SU-DHL-6 (cell line): ENCODE results near the gene FHOD1.

Source experiments
- H2AFZ ChIP-seq: fragments of 200-600 bp; sonication (generic); 2 replicates; pipeline ENCODE4 v1.6.1; 2014; ENCODE audit warnings: low read depth, mild to moderate bottlenecking, moderate library complexity, mixed read lengths, antibody characterized with exemption, low read length; ENCODE audit not compliant: severe bottlenecking
- H3F3A ChIP-seq: fragments of 200-600 bp; shearing (Covaris generic); 2 replicates; pipeline ENCODE4 v1.6.0; 2016; ENCODE audit warnings: antibody characterized with exemption, mild to moderate bottlenecking; ENCODE audit not compliant: insufficient read depth
- H3K27ac ChIP-seq: fragments of 200-600 bp; sonication (generic); 2 replicates; pipeline ENCODE4 v1.5.1; 2016; ENCODE audit warnings: low read depth, mild to moderate bottlenecking, low read length, moderate library complexity, mixed read lengths
- H3K27me3 ChIP-seq: fragments of 200-600 bp; sonication (generic), shearing (Covaris generic); 2 replicates; pipeline ENCODE4 v1.6.0; 2014; ENCODE audit warnings: mild to moderate bottlenecking, low read length
- H3K36me3 ChIP-seq: fragments of 200-600 bp; sonication (generic); 2 replicates; pipeline ENCODE4 v1.6.1; 2014; ENCODE audit warnings: mild to moderate bottlenecking, low read length, mixed read lengths
- H3K4me2 ChIP-seq: fragments of 300-600, 200-600 bp; shearing (Covaris generic), sonication (generic); 2 replicates; pipeline ENCODE4 v1.6.0; 2014; ENCODE audit warnings: low read length, low read depth, mild to moderate bottlenecking; ENCODE audit not compliant: poor library complexity, severe bottlenecking
- H3K4me3 ChIP-seq: fragments of 200-600 bp; sonication (generic); 2 replicates; pipeline ENCODE4 v1.5.1; 2014; ENCODE audit warnings: antibody characterized with exemption, low read length, mild to moderate bottlenecking, mixed read lengths; ENCODE audit not compliant: insufficient read depth, poor library complexity, severe bottlenecking
- H3K79me2 ChIP-seq: fragments of 200-600 bp; sonication (generic); 2 replicates; pipeline ENCODE4 v1.6.1; 2014; ENCODE audit warnings: mild to moderate bottlenecking, low read length, moderate library complexity; ENCODE audit not compliant: insufficient read depth
- H3K9ac ChIP-seq: fragments of 200-600 bp; sonication (generic); 2 replicates; pipeline ENCODE4 v1.7.0; 2014; ENCODE audit warnings: mild to moderate bottlenecking, low read length
- H3K9me2 ChIP-seq: fragments of 200-600 bp; sonication (generic); replicated peaks from 2 replicates; pipeline ENCODE4 v1.6.1; 2014; ENCODE audit warnings: low read length; ENCODE audit not compliant: insufficient read depth
- H3K9me3 ChIP-seq: fragments of 200-600 bp; sonication (generic); 2 replicates; pipeline ENCODE4 v1.6.1; 2014; ENCODE audit warnings: low read length, mixed read lengths; ENCODE audit not compliant: insufficient read depth
- H4K20me1 ChIP-seq: fragments of 200-600 bp; sonication (generic); 2 replicates; pipeline ENCODE4 v1.6.1; 2014; ENCODE audit warnings: low read depth, mild to moderate bottlenecking, antibody characterized with exemption, low read length, moderate library complexity, mixed read lengths
- EZH2phosphoT487 ChIP-seq: fragments of 200-600 bp; sonication (generic), shearing (Covaris generic); conservative IDR thresholded peaks from 2 replicates; pipeline ENCODE4 v1.6.1; 2018; ENCODE audit warnings: mild to moderate bottlenecking, antibody characterized with exemption, low read length, moderate library complexity, mixed read lengths
- TF ChIP-seq, protein P1 (sequence below): fragments of 200-600 bp; sonication (generic); IDR thresholded peaks from one replicate; pipeline ENCODE4 v1.5.1; 2017; ENCODE audit warnings: antibody characterized with exemption, mild to moderate bottlenecking, low read length, moderate library complexity; ENCODE audit not compliant: insufficient read depth, poor library complexity, severe bottlenecking

FHOD1 gene

DNA sequence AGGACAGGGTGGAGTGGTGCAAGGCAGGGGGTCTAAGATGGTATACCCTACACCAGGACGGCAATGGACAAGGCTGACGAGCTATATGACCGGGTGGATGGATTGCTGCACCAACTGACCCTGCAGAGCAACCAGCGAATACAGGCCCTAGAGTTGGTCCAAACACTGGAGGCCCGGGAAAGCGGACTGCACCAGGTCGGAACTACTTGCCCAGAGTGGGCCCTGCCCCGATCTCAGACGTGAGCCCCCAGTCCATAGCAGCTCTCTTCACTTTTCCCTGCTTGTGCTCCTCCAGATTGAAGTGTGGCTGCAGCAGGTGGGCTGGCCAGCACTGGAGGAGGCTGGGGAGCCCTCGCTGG, 35.1 kb upstream of the FHOD1 start:
- Histone ChIP-seq H3K4me2 (no peak overlapping the region), H2AFZ (no peak overlapping the region), H3K36me3 (no peaks in the 10 kb centered on the region)

GRCh38 chr16:67281536-67282446, 34.5 kb upstream of the FHOD1 start:
- Histone ChIP-seq H3K9me2 (no peaks in the 10 kb centered on the region), H3F3A (no peaks in the 10 kb centered on the region), H3K27ac (no peak overlapping the region), H3K9ac (no peak overlapping the region), H3K4me3 (no peak overlapping the region), H3K79me2 (no peaks in the 10 kb centered on the region), H4K20me1 (no peaks in the 10 kb centered on the region), H2AFZ (no peak overlapping the region), H3K27me3 (no peaks in the 10 kb centered on the region), H3K9me3 (no peaks in the 10 kb centered on the region), H3K4me2 (no peak overlapping the region), H3K36me3 (no peaks in the 10 kb centered on the region)
- TF ChIP-seq EZH2phosphoT487 = no peak
- TF ChIP-seq, protein P1, sequence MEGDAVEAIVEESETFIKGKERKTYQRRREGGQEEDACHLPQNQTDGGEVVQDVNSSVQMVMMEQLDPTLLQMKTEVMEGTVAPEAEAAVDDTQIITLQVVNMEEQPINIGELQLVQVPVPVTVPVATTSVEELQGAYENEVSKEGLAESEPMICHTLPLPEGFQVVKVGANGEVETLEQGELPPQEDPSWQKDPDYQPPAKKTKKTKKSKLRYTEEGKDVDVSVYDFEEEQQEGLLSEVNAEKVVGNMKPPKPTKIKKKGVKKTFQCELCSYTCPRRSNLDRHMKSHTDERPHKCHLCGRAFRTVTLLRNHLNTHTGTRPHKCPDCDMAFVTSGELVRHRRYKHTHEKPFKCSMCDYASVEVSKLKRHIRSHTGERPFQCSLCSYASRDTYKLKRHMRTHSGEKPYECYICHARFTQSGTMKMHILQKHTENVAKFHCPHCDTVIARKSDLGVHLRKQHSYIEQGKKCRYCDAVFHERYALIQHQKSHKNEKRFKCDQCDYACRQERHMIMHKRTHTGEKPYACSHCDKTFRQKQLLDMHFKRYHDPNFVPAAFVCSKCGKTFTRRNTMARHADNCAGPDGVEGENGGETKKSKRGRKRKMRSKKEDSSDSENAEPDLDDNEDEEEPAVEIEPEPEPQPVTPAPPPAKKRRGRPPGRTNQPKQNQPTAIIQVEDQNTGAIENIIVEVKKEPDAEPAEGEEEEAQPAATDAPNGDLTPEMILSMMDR = no peak

More for the DNA sequence above, 35.1 kb upstream of the FHOD1 start:
- Histone ChIP-seq H3K27ac (no peak overlapping the region), H4K20me1 (no peaks in the 10 kb centered on the region), H3K9me3 (no peaks in the 10 kb centered on the region), H3K4me3 (no peak overlapping the region), H3K9ac (no peak overlapping the region), H3K9me2 (no peaks in the 10 kb centered on the region), H3K79me2 (no peaks in the 10 kb centered on the region), H3F3A (no peaks in the 10 kb centered on the region), H3K27me3 (no peaks in the 10 kb centered on the region)
- no peak for TF ChIP-seq EZH2phosphoT487
- TF ChIP-seq, protein P1 = no peak

DNA sequence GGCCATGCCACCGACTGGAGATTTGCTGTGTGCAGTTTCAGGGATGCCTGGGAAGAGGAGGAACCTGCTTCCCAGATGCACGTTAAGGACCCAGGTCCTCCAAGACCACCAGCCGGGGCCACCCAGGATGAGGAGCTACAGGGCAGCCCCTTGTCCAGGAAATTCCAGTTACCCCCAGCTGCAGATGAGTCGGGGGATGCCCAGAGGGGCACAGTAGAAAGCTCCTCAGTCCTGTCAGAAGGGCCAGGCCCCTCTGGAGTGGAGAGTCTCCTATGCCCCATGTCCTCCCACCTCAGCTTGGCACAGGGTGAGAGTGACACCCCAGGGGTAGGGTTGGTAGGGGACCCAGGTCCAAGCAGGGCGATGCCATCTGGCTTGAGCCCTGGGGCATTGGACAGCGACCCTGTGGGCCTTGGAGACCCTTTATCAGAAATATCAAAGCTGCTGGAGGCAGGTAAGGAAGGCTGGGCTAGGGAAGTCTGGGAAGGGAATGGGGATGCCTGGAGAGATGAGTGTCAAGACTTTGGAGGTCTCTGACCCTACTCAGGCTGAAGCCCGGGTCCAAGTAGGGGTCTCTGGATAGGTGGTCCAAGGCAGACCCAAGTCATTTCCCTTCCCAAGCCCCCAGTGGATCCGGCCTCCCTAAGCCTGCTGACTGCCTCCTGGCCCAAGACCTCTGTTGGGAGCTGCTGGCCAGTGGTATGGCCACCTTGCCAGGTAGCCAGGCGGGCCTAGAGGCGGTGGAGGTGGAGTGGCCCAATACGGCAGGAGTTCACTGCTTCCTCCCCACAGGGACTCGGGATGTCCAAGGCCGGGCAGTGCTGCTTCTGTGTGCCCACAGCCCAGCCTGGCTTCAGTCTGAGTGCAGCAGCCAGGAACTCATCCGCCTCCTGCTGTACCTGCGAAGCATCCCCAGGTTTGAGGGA, 33.1 kb upstream of the FHOD1 start:
- Histone ChIP-seq H3K4me3 (no peak overlapping the region), H3K36me3 (no peaks in the 10 kb centered on the region), H3K27ac (no peak overlapping the region), H3K9me3 (no peaks in the 10 kb centered on the region), H3K4me2 (no peak overlapping the region), H2AFZ (no peak overlapping the region), H3F3A (no peaks in the 10 kb centered on the region), H3K79me2 (no peaks in the 10 kb centered on the region), H3K27me3 (no peaks in the 10 kb centered on the region), H3K9me2 (no peaks in the 10 kb centered on the region), H3K9ac (no peak overlapping the region), H4K20me1 (no peaks in the 10 kb centered on the region)
- TF ChIP-seq EZH2phosphoT487 = no peak
- TF ChIP-seq, protein P1 = no peak
